ENCODE measurements around the gene CIC. TPM values are rescaled to one million over a fixed set of nuclear protein-coding genes. Genes with fewer than 3 reads are reported as not detected.

The CIC gene
- polyA plus RNA-seq, 1 experiment, result 2.9 TPM

DNA sequence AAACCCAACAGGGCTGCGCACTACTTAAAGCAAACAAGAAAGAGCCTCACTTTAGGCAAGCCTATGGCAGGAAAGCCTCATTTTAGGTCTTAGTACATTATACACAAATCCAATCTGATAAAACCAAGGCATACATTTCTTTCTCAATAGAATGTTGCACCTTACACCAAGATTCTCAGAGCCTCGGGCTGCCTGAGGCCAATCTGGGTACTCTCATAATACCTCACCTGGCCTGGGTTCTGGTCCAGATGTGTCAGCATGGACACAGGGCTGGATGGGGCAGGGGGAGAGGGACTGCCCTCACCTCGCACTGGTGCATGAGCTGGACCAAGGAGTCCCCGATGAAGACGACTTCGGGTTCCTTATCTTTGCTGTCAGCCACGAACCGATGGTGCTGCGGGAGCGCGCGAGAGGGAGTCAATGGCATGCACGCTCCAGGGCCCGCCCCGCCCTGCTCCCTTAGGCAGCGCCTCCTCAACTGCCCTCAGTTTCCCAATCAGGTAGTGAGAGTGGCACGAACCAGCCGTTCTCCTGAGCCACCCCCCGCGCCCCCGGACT is 32.7 kb downstream of the CIC start, which contains the start of gene PRR19:
PRR19 (plus strand) TSS at position 487 of the 558 bp plus-strand sequence. CDS start 7,453 bp downstream, outside the sequence.
- CTCF ChIA-PET, result no interaction called here
- POLR2A ChIA-PET, result interaction anchor here (0.6 to 1.0 kb wide), 4 partner anchors 10 to 55 kb away, joined by 3 to 4 read pairs (median 4); no protein-coding TSS in a partner anchor
- Histone ChIP-seq H3K27ac (ENCODE audit: low read depth, low read length) (peak within 1 kb of the TSS; percentile 21), H3K9me3 (ENCODE audit: control insufficient read depth, insufficient read depth, low read length) (peaks cover 3% of the 10 kb centered on the region; the same call in 1 of the 2 replicates), H3K4me3 (ENCODE audit: low read depth, low read length) (peak within 1 kb of the TSS; percentile 81), H3K27me3 (ENCODE audit: control insufficient read depth, insufficient read depth, low read length) (no peaks in the 10 kb centered on the region)
- TF ChIP-seq, protein P1, sequence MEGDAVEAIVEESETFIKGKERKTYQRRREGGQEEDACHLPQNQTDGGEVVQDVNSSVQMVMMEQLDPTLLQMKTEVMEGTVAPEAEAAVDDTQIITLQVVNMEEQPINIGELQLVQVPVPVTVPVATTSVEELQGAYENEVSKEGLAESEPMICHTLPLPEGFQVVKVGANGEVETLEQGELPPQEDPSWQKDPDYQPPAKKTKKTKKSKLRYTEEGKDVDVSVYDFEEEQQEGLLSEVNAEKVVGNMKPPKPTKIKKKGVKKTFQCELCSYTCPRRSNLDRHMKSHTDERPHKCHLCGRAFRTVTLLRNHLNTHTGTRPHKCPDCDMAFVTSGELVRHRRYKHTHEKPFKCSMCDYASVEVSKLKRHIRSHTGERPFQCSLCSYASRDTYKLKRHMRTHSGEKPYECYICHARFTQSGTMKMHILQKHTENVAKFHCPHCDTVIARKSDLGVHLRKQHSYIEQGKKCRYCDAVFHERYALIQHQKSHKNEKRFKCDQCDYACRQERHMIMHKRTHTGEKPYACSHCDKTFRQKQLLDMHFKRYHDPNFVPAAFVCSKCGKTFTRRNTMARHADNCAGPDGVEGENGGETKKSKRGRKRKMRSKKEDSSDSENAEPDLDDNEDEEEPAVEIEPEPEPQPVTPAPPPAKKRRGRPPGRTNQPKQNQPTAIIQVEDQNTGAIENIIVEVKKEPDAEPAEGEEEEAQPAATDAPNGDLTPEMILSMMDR (IDR thresholded peaks at IDR 0.05; ENCODE audit: low read depth, low read length), result no peak
- no peak for DNase-seq (ENCODE audit: low read depth, low spot score)

DNA sequence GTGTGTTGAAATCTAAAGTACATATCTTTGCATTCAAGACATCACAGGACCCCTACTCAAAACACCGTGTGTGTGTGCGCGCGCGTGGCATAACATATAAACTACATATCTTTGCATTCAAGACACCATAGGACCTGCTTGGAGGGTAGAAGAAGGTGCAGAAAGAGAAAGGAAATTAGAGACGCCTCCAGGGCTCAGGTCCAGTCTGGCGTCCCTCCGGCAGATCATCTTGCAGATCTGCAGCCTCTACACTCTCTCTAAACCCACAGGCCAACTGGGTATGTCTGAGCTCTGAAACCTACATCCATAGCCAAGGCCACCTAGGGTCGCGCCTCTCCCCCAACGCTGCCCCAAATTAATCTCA is 34.0 kb downstream of the CIC start:
- Histone ChIP-seq H3K27me3 (ENCODE audit: control insufficient read depth, insufficient read depth, low read length) (no peaks in the 10 kb centered on the region), H3K4me3 (ENCODE audit: low read depth, low read length) (peak overlapping the region; percentile 81), H3K9me3 (ENCODE audit: control insufficient read depth, insufficient read depth, low read length) (peaks cover 6% of the 10 kb centered on the region; the same call in 1 of the 2 replicates), H3K27ac (ENCODE audit: low read depth, low read length) (peak overlapping the region; percentile 21)
- POLR2A ChIA-PET, result interaction anchor here (1.0 kb wide), 1 partner anchor 56 kb away, joined by 3 read pairs; no protein-coding TSS in a partner anchor
- DNase-seq (ENCODE audit: low read depth, low spot score), result no peak
- TF ChIP-seq, protein P1 (IDR thresholded peaks at IDR 0.05; ENCODE audit: low read depth, low read length), result no peak
- CTCF ChIA-PET, result no interaction called here

DNA sequence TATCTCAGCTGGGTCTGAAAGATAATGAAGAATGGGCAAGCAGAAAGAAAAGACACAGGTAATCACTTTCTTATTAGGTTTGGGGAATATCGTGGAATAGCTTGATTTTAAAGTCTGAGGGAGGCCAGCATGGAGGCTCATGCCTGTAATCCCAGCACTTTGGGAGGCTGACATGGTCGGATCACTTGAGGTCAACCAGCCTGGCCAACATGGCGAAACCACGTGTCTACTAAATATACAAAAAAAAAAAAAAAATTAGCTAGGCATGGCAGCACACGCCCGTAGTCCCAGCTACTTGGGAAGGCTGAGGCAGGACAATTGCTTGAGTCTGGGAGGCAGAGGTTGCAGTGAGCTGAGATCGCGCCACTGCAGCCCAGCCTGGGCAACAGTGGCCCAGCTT is 34.8 kb downstream of the CIC start:
- ChIA-PET POLR2A (no interaction called here), CTCF (interaction anchor here (0.6 to 1.0 kb wide), 4 partner anchors 10 to 114 kb away, joined by 3 read pairs; no protein-coding TSS in a partner anchor)
- H3K4me3 ChIP-seq (ENCODE audit: low read depth, low read length), result no peak overlapping the region
- no peak overlapping the region for H3K27ac ChIP-seq (ENCODE audit: low read depth, low read length)
- H3K9me3 ChIP-seq (ENCODE audit: control insufficient read depth, insufficient read depth, low read length), result peaks cover 6% of the 10 kb centered on the region; the same call in 1 of the 2 replicates
- DNase-seq (ENCODE audit: low read depth, low spot score), result no peak
- TF ChIP-seq, protein P1 (IDR thresholded peaks at IDR 0.05; ENCODE audit: low read depth, low read length), result no peak
- no peaks in the 10 kb centered on the region for H3K27me3 ChIP-seq (ENCODE audit: control insufficient read depth, insufficient read depth, low read length)

DNA sequence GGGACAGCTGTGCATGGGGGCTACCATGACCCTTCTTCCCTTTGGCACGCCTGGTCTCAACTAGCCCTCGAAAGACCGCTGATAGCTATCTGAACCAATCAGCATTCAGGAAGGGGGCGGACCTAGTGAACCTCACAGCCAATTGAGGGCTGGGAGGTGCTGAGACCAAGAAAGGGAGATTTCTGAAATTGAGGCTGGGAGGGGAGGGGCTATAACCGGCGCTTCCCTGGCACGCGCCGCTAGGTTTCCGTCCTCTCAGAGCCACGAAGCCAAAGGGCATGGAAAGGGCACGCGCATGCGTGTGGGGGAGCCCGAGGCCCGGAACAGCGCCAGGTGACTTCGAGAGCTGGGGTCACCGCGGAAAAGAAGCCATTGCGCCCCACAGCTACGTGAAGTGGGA is 37.6 kb downstream of the CIC start:
- H3K27ac ChIP-seq (ENCODE audit: low read depth, low read length), result no peak overlapping the region
- no peak for DNase-seq (ENCODE audit: low read depth, low spot score)
- H3K27me3 ChIP-seq (ENCODE audit: control insufficient read depth, insufficient read depth, low read length), result no peaks in the 10 kb centered on the region
- TF ChIP-seq, protein P1 (IDR thresholded peaks at IDR 0.05; ENCODE audit: low read depth, low read length), result no peak
- no peak overlapping the region for H3K4me3 ChIP-seq (ENCODE audit: low read depth, low read length)
- ChIA-PET POLR2A (no interaction called here), CTCF (interaction anchor here (2.0 kb wide), 1 partner anchor 10 kb away, joined by 7 read pairs; no protein-coding TSS in a partner anchor)
- peaks cover 6% of the 10 kb centered on the region; the same call in 1 of the 2 replicates for H3K9me3 ChIP-seq (ENCODE audit: control insufficient read depth, insufficient read depth, low read length)

DNA sequence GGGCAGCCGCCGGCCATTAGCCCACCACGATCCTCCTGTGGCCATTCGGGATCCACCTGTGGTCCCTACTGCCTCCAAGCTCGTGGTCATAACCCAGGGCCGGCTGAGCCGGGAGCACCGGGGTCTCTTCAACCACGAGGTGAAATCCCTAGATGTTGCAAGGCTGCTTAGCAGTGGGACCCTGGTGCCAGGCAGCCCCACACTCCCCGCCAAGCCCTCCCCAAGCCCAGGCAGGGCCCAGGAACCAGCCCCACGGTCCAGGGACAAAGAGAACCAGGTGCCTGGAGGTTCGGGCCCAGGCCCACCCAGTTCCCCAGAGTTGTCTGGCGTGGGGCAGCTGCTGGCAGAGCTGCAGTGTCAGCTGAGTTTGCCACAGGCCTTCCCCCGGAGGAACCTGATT is 40.6 kb downstream of the CIC start:
- Histone ChIP-seq H3K27me3 (ENCODE audit: control insufficient read depth, insufficient read depth, low read length) (peaks cover 11% of the 10 kb centered on the region), H3K27ac (ENCODE audit: low read depth, low read length) (no peak overlapping the region), H3K4me3 (ENCODE audit: low read depth, low read length) (no peak overlapping the region), H3K9me3 (ENCODE audit: control insufficient read depth, insufficient read depth, low read length) (peaks cover 3% of the 10 kb centered on the region; the same call in 1 of the 2 replicates)
- ChIA-PET CTCF (no interaction called here), POLR2A (no interaction called here)
- no peak for DNase-seq (ENCODE audit: low read depth, low spot score)
- TF ChIP-seq, protein P1 (IDR thresholded peaks at IDR 0.05; ENCODE audit: low read depth, low read length), result no peak
